HG03521 (cell line): ENCODE results near the gene TEX36.
"Not testable (repeated sequence)": the region's sequence is repeated elsewhere in the genome, so short reads cannot be mapped to it uniquely, and the experiment has no call there.

ENCODE experiments used
- ATAC-seq: cut with Tn5 transposase; IDR thresholded peaks from one replicate; pipeline ENCODE4 v1.9.1; 2021; ENCODE audit warnings: mild to moderate bottlenecking, moderate library complexity; ENCODE audit not compliant: unreplicated experiment

Gene TEX36

DNA sequence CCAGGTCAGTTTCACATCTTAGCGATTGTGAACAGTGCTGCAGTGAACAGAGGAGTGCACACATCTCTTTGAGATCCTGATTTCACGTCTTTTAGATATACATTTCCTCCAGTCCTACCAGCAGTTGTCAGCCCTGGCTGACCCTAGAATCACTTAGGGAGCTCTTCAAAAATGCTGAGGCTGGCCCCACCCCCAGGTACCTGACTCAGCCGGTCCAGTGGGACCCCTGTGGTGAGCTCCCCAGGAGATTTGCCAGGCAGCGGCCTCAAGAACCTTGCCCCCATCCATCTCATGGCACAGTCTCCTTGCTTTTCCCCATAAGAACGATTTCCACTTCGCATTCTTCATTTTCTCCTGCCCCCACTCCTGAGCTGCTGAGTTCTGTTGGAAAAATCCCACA is 45.5 kb downstream of the TEX36 start:
- no peak for ATAC-seq

DNA sequence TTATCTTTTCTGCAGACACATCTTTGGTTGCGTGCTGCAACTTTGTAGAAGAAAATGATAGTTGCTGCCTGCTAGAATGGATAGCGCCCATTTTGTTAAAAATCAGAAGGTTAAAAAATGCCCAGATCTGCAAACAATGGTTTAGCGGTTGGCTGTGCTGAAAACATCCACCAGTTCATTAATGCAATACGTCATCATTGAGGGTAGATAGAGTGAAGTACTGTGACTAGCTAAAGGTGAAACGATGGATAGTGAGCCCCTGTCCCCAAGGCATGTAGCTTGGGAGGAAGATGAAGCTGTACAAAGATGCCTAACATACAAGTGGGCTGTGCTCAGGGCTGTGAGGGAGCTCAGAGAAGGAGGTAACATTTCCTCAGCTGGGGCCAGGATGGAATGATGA is 48.4 kb downstream of the TEX36 start:
- no peak for ATAC-seq

DNA sequence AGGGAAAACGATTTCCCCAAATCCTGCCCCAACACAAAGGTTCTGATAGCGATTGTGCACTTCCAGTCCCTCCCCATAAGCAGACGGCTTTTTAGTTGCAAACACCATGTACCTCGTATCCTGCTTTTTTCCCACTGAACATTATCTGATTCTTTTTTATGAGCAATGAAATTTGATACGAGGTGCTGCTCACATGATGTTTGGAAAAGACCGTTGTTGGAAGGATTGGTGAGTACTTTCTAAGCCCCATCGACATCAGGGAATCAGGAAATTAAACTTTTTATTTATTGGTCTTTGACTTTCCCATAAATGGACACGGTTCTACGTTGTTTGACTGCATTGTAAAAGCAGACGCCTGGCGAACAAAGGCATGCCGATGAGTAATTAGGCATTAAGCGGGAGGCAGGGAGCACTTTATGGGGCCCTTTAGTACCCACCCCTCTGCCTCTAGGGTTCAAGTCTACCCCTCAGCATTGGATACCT is 49.4 kb downstream of the TEX36 start:
- ATAC-seq: no peak

DNA sequence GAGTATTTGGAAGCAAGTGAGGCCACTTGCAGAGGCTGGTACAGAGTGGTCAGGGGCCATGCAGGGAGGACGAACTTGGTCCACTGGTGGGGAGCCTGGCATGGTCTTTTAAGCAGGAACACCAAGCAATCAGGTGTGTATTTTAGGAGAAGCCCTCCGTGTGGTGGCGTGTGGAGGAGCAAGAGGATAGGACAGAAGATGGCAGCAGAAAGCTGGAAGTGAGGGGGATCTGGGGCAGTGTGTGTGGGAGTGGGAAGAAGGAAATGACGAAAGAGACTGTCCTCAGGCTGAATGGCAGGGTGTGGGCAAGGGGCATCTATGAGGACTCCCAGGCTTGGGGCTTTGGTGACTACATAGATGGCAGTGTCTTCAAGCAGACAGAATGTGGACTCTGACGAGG is 51.2 kb downstream of the TEX36 start:
- no peak for ATAC-seq

DNA sequence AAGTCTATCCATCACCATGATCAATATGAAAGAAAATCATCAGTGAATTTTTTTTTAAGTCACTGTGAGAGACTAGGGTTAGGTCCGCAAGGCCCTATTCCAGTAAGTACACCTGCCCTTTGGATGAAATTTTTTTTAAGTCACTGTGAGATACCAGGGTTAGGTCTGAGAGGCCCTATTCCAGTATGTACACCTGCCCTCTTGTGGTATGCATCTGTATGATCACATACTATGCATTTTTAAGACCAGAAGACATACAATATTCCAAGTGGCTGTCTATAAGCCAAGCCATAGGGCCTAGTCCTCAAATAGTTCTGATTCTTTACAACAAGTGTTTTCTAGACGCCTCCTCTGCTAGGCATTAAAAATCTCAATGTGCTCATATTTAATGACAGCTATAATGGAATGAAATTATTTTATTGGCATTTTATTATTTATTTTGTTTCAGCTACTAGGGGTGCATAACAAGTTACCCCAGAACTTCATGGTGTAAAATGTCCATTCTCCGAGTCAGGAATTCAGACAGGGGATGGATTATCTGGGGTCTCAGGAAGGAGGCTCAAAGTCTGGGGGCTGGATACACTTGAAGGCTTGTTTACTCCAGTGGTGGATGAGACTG is 53.1 kb downstream of the TEX36 start:
- no peak for ATAC-seq

DNA sequence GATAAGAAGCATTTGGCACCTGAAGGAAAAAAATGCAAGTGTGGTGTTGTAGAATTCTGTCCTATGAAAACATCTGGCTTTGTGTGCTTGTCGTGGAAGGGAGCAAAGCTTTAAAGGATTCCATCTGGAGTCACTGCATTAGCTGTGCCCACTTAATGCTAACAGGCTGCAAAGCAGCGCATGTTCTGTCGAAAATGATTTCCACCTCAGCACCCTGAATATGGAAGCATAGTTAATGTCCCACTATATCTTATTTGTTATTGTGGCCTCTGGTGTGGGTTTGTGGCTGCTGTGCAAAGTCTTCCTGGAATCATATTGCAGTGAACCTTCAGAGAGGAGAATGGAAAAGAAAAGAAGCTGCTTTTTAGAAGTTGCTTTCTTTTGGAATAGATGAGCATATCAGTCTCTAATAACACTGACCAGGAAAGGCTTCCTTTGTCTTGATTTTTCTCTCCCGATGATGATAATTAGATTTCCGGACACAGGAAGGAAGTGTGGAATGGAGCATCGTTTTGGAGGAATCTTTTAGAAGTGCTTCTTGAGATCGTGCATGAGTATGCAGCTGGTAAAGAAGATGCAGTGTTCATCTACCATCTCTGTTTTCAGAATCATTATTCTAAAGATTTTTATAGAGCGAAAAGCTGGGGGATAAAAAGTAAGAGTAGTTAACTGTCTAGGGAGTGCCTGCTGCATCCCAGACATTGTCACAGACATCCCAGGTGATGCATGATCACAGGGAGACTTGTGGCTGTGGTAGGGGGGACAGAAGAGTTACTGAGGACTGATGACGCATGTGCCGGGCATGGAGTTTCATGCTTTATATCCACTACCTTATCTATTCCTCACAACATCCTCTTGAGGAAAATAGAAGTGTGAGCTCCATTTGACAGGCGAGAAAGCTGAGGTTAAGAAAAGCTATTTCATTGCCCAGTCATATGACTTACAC is 54.6 kb downstream of the TEX36 start:
- no peak for ATAC-seq

DNA sequence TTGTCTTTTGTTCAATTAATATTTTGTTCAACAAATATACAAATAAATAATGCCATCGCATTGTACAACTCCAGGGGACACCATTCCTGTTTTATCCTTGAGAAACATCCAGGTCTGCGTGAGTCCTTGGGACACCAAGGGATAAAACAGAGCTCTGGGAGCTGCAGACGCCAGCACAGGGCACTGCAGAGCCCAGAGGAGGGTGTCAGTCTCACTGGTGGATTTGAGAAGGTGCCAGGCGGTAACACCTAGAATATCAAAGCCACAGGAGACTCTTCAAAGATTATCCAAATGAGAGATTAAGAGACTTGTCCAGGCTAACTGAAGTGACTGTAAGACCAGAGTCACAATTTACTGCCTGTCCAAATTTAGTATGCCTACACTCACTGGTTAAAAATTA is 55.3 kb downstream of the TEX36 start:
- no peak for ATAC-seq

DNA sequence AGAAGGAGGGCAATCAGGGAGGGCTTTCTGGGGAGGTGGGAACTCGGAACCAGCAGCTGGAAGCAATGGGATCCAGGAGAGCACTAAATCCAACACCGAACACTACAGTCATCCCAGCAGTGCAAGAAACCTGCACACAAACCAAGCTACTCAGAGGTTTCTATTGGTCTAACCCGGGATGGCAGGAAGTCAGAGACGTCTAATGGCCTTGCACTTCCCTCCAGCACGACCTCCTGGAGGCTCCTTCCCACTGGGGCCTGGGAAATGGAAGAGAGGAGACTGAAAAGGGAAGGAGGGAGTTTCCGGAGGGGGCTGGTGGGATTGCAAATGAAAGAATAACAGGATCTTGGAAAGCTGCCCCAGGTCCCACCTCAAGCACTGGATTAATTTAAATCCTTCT is 56.3 kb downstream of the TEX36 start:
- no peak for ATAC-seq

DNA sequence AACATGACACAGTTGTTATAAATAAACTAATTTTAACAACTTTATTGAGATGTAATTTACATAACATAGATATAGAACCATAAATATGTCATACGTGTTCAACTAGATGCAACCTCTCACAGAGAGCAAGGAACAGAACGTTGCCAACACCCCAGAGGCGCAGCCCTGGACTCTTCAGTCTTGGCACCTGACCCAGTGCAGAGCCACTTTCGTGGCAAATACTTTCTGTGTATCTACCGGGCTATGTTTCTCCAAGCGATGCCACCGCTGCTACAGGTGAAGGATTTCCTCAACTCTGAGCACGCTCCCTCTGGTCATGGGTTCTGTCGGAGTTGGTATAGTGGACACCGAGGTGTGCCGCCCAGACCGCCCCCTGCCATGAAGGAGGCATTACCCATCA is 57.4 kb downstream of the TEX36 start:
- no peak for ATAC-seq

DNA sequence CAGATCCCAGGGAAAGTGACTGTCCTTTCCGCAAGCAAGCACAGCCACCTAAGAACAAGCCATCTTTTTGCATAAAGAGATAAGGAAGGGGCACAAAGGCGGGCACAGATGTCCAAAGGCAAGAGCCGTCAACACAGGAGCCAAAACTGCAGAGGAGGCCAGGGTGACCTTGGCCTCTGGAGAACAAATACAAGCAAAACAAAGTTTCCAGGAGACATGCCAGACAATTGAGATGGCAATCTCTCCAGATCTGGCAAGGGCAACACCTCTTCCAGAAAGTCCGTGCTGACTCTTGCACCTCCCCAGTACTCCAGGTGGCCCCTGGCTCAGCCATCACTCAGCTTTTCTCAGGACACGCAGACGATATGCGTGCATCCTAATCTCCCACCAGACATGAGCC is 58.2 kb downstream of the TEX36 start:
- ATAC-seq: no peak

DNA sequence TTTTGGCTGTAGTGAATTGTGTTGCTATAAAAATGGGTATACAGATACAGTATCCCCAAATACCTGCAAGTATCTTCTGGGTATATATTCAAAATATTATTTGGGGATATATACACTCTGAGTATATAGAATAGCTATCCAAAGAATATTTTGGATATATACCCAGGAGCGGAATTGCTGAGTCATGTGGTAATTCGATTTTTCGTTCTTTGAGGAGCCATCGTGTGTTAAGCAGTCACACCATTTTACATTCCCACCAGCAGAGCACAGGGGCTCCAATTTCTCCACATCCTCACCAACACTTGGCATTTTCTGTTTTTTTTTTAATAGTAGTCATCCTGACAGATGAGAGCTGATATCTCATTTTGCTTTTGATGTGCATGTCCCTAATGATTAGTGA is 61.9 kb downstream of the TEX36 start:
- ATAC-seq: no peak

DNA sequence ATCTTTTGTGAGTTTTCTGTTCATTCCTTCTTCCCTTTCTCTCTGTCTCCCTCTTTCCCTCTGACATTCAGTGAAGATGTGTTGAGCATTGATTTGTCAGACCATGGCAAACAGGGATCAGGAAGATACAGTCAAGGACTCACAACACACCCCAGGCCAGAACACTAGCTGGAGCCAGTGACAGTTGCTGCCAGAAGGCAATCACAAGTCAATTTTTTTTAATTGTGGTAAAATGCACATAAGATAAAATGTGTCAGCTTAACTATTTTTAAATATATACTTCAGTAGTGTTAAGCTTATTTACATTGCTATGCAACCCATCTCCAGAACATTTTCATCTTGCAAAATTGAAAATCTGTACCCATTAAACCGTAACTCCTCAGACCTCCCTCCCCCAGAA is 62.6 kb downstream of the TEX36 start:
- no peak for ATAC-seq

DNA sequence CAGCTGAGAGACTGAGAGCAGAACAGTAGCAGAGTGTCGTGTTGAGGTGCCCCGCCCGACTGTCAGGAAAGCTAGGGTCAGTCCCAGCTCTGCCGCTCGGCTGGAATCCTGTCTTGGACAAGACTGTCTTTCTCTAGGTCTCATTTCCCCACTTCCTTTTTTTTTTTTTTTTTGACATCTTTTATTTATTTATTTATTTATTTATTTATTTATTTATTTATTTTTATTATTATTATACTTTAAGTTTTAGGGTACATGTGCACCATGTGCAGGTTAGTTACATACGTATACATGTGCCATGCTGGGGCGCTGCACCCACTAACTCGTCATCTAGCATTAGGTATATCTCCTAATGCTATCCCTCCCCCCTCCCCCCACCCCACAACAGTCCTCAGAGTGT is 69.9 kb downstream of the TEX36 start:
- ATAC-seq: not testable (repeated sequence)

DNA sequence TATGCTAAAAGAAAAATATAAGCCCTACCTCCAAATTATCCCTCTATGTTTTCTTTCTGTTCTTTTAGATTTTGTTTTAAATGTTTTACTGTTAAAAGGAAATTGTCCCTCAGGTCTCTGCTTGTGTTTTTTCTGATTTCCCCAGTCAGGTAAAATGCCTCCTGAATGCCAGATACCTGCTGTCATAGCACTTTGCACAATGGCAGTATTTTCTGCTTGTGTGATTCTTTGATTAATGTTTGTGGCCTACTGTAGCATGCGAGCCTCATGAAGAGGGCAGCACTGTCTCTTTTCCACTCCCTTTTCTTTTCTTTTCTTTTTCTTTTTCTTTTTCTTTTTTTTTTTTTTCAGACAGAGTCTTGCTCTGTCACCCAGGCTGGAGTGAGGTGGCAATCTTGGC is 71.2 kb downstream of the TEX36 start:
- ATAC-seq: no peak

DNA sequence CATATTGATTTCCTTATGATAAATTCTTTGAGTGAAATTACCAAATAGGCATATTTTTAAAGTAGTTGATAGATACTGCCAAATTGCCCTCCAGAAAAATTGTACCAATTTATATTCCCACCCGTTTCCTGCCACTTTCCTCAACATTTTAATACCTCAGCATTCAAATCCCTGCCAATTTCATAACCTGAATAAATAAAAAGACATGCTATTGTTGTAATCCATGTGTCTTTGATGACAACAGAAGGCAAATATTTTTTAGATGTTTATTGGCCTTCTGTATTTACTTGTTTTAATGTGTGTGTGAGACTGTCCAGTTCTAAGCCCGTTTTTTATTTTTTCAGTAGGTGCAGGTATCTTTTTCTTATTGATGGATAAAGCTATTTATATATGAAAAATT is 71.7 kb downstream of the TEX36 start:
- ATAC-seq: no peak

DNA sequence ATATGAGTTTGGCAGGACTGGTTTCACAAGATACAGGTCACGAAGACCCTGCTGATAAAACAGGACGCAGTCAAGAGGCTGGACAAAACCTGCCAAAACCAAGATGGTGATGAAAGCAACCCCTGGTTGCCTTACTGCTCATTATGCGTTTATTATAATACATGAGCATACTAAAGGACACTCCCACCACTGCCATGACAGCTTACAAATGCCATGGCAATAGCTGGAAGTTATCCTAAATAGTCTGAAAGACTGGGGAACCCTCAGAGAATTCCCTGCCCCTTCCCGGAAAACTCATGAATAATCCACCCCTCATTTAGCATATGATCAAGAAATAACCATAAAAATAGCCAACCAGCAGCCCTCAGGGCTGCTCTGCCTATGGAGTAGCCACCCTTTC is 73.1 kb downstream of the TEX36 start:
- no peak for ATAC-seq

DNA sequence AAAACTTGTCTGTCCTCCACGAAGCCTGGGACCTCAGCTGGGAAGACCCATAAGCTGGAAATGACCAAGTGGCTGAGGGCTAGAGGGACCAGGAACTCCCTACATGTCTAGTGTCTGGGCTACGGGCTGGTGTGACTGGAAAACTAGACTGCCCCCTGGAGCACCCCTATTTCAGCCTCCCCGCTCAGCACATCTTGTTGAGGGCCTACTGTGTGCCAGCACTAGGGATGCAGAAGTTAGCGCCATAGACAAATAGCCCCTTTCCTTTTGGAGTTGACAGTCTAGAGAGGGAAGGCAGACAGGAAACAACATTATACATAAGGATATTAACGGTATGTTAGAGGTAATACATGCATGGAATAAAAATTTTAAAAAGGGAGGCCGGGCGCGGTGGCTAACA is 74.5 kb downstream of the TEX36 start:
- no peak for ATAC-seq

DNA sequence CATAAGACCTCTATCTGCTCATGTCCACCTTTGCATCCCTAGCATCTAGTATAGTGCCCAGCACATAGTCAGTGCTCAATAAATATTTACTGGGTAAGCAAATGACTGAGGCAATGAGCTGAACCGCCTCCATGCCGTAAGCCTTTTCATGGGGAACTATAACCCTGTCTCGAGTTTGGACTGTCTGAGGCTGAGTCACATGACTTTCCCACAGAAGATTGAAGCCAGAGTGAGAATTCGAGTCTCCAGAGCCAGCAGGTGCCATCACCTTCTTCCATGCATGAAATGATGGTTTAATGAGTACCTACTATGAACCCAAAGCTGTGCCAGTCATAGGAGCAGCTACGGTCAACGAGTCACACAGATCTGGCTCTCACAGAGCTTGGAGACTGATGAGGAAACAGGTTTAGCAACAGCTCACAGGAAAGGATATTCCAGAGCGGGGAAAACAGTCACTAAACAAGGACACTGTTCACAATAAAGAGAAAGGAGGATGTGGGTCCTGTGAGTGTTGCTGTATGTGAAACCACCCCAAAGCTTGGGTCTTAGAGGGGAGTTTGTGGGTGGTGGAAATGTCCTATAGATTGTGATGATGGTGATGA is 75.2 kb downstream of the TEX36 start:
- no peak for ATAC-seq

DNA sequence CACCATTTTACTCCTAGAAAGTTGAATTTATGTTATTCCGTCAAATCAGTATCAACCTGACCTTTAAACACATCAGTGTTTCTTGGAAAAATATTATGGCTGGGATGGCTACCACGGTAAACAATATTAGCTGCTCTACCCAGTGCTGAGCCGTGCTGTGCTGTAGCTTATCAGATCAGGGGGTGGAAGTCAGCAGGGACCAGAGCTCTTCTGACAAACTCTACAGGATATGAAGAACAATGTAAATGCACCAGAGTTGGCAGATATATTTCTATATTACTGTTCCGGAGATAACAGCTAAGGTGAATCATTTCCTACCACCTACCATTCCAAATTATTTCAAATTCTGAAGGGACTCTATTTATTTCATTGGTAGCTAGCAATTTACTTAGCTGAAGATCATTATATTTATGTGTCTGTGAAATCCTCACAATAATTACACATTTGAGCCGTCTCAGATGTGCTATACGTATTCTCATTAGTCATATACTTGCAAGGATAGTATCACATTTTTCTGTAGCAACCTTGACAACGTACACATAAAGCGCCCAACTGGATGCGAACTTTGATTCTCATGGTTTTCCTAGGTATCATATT is 76.5 kb downstream of the TEX36 start:
- no peak for ATAC-seq
